RWPE1 (cell line): ENCODE data around the gene FKBP7.

ENCODE experiments used
- CTCF ChIA-PET: fragments of 350-600 bp; sonication (Branson Sonifier 250); formaldehyde crosslinking; extraction: SDS; loops from one replicate; lab custom pipeline; 2021; lab: Yijun Ruan, JAX
- POLR2A ChIA-PET: fragments of 400-600 bp; formaldehyde crosslinking; extraction: SDS; loops from one replicate; lab custom pipeline; 2020; ENCODE audit warnings: antibody characterized with exemption; ENCODE audit not compliant: low non-redundant PET; lab: Yijun Ruan, JAX
- DNase-seq: peaks from one replicate; pipeline ENCODE4 v3.0.0; 2012; ENCODE audit warnings: low spot score
- H3K27ac ChIP-seq: fragments of 450-650 bp; 2 replicates; pipeline ENCODE4 v1.5.1; 2017
- CTCF ChIP-seq: fragments of 450-650 bp; conservative IDR thresholded peaks from 2 replicates; pipeline ENCODE4 v1.5.1; 2017; ENCODE audit warnings: low read depth, mild to moderate bottlenecking

Gene FKBP7

GRCh38 chr2:178521304-178522150, 43.1 kb upstream of the FKBP7 start:
- ChIA-PET POLR2A (no interaction called here), CTCF (no interaction called here)
- DNase-seq, result no peak
- no peak for TF ChIP-seq CTCF
- H3K27ac ChIP-seq, result no peak overlapping the region

- CTCF ChIA-PET, result interaction anchor here (0.6 kb wide), 1 partner anchor 45 kb away, joined by 5 read pairs; no protein-coding TSS in a partner anchor
- no peak overlapping the region for H3K27ac ChIP-seq
- no peak for TF ChIP-seq CTCF
- DNase-seq, result no peak
- POLR2A ChIA-PET, result no interaction called here
These were observed 39.1 kb upstream of the FKBP7 start for GRCh38 chr2:178517496-178517895.

DNA sequence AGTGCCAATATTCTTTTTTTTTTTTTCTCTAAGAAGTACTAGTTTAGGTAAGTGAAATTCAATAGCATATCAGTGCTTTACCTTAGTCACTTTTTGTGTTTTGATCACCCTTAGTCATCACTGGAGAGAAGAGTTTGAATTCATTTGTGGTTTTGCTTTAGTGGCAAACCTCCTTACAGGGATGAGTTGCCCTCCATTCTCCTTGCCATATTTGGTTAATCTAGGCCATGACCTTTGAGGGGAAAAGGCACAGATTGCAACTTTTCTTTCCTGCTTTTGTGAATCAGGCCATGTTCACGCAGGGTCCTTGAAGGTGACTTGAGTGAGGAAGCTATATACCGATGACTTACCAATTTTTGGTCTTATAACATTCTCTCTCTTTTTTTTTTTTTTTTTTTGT, 36.3 kb upstream of the FKBP7 start:
- ChIA-PET CTCF (interaction anchor here (0.6 to 0.7 kb wide), 3 partner anchors 14 to 1350 kb away, joined by 5 to 8 read pairs (median 5); no protein-coding TSS in a partner anchor), POLR2A (interaction anchor here (0.7 kb wide), 1 partner anchor 289 kb away, joined by 8 read pairs; no protein-coding TSS in a partner anchor)
- TF ChIP-seq CTCF, result no peak
- DNase-seq, result peak; percentile 69
- H3K27ac ChIP-seq, result no peak overlapping the region

DNA sequence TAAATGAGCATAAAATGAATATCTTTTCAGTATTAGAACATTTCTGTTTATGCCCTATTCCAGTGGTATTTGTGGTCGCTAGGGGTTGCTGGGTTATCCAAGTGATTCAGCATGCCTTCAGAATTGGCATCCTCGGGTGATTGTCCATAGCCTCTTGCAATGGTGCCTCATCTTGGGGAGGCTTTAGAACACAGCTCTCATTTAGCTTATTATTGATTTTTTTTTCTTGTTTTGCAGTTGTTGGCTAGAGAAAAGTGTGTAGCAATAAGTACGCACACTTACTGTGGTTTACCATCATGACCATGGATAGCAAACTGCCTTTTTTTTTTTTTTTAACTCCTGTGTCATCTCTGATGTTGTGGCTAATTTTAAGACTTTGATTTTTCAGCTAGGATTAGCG, 35.5 kb upstream of the FKBP7 start:
- ChIA-PET CTCF (no interaction called here), POLR2A (no interaction called here)
- no peak for DNase-seq
- H3K27ac ChIP-seq, result no peak overlapping the region
- TF ChIP-seq CTCF, result no peak

- peak; percentile 38 for DNase-seq
- ChIA-PET POLR2A (no interaction called here), CTCF (no interaction called here)
- no peak overlapping the region for H3K27ac ChIP-seq
- TF ChIP-seq CTCF, result no peak
These were observed 34.1 kb upstream of the FKBP7 start for GRCh38 chr2:178512484-178512883.

DNA sequence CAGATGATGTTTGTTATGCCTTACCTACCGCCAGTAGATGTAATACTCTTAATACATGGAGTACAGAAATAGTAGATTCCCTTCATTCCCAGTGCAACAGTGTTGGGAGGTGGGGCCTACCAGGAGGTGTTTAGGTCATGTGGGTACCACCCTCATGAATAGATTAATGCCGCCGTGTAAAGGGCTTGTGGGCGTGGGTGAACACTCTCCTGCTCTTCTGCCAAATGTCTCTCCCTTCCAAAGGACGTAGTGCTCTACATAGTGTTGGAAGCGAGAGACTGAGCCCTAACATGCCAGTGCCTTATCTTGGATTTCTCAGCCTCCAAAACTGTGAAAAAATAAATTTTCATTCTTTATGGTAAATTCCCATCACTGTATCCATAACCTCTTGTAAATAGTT, 32.0 kb upstream of the FKBP7 start:
- POLR2A ChIA-PET, result no interaction called here
- no peak for DNase-seq
- no peak for TF ChIP-seq CTCF
- CTCF ChIA-PET, result interaction anchor here (0.7 to 1.1 kb wide), 2 partner anchors 68 to 399 kb away, joined by 4 to 5 read pairs; no protein-coding TSS in a partner anchor
- H3K27ac ChIP-seq, result no peak overlapping the region
